IMR-90 (cell line): ENCODE data around the gene SRSF12.

Experiments used
- POLR2A ChIP-seq: IDR thresholded peaks from 2 replicates; pipeline ENCODE4 v1.6.1; 2012; ENCODE audit warnings: mild to moderate bottlenecking, low read depth, low read length
- TF ChIP-seq, protein P1 (sequence below): conservative IDR thresholded peaks from 2 replicates; pipeline ENCODE4 v1.5.1; 2012; ENCODE audit warnings: mild to moderate bottlenecking, low read depth, low read length, improper control_type of control experiment

DNA sequence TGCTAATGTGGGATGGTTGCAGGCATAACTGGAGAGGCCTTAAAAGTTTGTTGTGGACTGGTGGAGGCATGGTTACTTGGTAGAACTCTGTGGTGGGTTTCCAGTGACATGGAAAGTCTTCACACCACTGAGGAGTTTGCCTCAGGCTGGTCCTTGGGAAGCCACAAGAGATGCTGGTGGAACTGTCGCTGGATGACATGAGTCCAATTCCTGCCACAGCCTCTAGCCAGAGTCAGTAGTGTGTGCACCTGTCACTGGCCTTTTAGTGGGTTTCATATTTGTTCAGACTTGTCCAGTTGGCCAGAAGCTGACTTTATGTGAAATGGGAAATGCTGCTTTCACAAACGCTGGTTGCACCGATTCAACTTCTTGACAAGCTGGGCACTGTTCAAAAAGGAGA lies 13.7 kb upstream of the SRSF12 start:
- no peak for TF ChIP-seq POLR2A
- TF ChIP-seq, protein P1, sequence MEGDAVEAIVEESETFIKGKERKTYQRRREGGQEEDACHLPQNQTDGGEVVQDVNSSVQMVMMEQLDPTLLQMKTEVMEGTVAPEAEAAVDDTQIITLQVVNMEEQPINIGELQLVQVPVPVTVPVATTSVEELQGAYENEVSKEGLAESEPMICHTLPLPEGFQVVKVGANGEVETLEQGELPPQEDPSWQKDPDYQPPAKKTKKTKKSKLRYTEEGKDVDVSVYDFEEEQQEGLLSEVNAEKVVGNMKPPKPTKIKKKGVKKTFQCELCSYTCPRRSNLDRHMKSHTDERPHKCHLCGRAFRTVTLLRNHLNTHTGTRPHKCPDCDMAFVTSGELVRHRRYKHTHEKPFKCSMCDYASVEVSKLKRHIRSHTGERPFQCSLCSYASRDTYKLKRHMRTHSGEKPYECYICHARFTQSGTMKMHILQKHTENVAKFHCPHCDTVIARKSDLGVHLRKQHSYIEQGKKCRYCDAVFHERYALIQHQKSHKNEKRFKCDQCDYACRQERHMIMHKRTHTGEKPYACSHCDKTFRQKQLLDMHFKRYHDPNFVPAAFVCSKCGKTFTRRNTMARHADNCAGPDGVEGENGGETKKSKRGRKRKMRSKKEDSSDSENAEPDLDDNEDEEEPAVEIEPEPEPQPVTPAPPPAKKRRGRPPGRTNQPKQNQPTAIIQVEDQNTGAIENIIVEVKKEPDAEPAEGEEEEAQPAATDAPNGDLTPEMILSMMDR = no peak
